H1 (cell line): Measurements from ENCODE around the gene NR5A2. TPM values are rescaled to one million over a fixed set of nuclear protein-coding genes. Genes with fewer than 3 reads are reported as not detected.

Experiments
- CTCF ChIA-PET: fragments of 300-600 bp; sonication (Branson Sonifier 250); formaldehyde crosslinking; loops from one replicate; lab custom pipeline; 2021; ENCODE audit not compliant: partially characterized antibody; lab: Charles Lee
- POLR2A ChIA-PET: fragments of 300-600 bp; sonication (Branson Sonifier 250); formaldehyde crosslinking; loops from one replicate; lab custom pipeline; 2021; ENCODE audit warnings: inconsistent platforms; ENCODE audit not compliant: partially characterized antibody; lab: Charles Lee
- DNase-seq, 2 experiments: peaks; one replicate each; pipeline versions ENCODE4 v3.0.0 to v3.0.0-alpha.2; 2010 to 2022; ENCODE audit warnings: low spot score in 2 of 2, low read depth in 1 of 2, mixed read lengths in 1 of 2
- FAIRE-seq: peaks from 2 replicates; lab custom pipeline; 2011; peaks lifted over from hg19 to GRCh38; lab: Jason Lieb, UNC
- H2AFZ ChIP-seq: 2 replicates; pipeline ENCODE4 v1.8.1; 2012; ENCODE audit warnings: low read length, inconsistent platforms
- H2AK5ac ChIP-seq: 2 replicates; pipeline ENCODE4 v1.6.1; 2013; ENCODE audit warnings: low read depth, low read length
- H2BK120ac ChIP-seq: replicated peaks from 2 replicates; pipeline ENCODE3; 2013; ENCODE audit warnings: low read depth, low read length, inconsistent platforms
- H2BK12ac ChIP-seq: 2 replicates; pipeline ENCODE4 v1.6.1; 2013; ENCODE audit warnings: low read depth, low read length
- H2BK15ac ChIP-seq: 2 replicates; pipeline ENCODE4 v1.6.1; 2013; ENCODE audit warnings: low read length
- H2BK20ac ChIP-seq: 2 replicates; pipeline ENCODE4 v1.6.1; 2013; ENCODE audit warnings: low read length
- H2BK5ac ChIP-seq: 2 replicates; pipeline ENCODE4 v1.6.1; 2013; ENCODE audit warnings: low read depth, low read length
- H3K14ac ChIP-seq: 2 replicates; pipeline ENCODE4 v1.6.1; 2013; ENCODE audit warnings: inconsistent platforms; ENCODE audit not compliant: insufficient read length
- H3K18ac ChIP-seq: 2 replicates; pipeline ENCODE4 v1.6.1; 2013; ENCODE audit warnings: low read length; ENCODE audit errors: extremely low read depth
- H3K23ac ChIP-seq: 2 replicates; pipeline ENCODE4 v1.6.1; 2013; ENCODE audit warnings: inconsistent platforms; ENCODE audit not compliant: insufficient read length
- H3K23me2 ChIP-seq: 2 replicates; pipeline ENCODE4 v1.6.1; 2013; ENCODE audit warnings: low read depth, low read length
- H3K27ac ChIP-seq: 2 replicates; pipeline ENCODE4 v1.6.1; 2011; ENCODE audit warnings: low read depth, low read length, inconsistent platforms
- H3K27me3 ChIP-seq, 4 experiments: replicated peaks in 1 of 4; 1 replicate in 1 of 4; 2 replicates in 3 of 4; pipeline versions ENCODE4 v1.6.1 to v1.8.1; 2011 to 2013; ENCODE audit warnings: low read length in 3 of 4, mild to moderate bottlenecking in 3 of 4, inconsistent platforms in 2 of 4, mixed read lengths in 2 of 4, moderate library complexity in 1 of 4; ENCODE audit not compliant: control insufficient read depth in 3 of 4, insufficient read depth in 3 of 4; ENCODE audit errors: extremely low read depth in 1 of 4
- H3K36me3 ChIP-seq, 4 experiments: 2 replicates each; pipeline versions ENCODE4 v1.6.1 to v1.8.1; 2011 to 2013; ENCODE audit warnings: mild to moderate bottlenecking in 4 of 4, low read length in 3 of 4, moderate library complexity in 2 of 4, control low read depth in 1 of 4, inconsistent platforms in 1 of 4; ENCODE audit not compliant: insufficient read depth in 4 of 4, control insufficient read depth in 2 of 4
- H3K4ac ChIP-seq: replicated peaks from 2 replicates; pipeline ENCODE3; 2013; ENCODE audit warnings: low read length, low read depth, mixed read lengths, inconsistent platforms; ENCODE audit not compliant: insufficient read length
- H3K4me1 ChIP-seq, 4 experiments: replicated peaks in 1 of 4; 1 replicate in 1 of 4; 2 replicates in 3 of 4; pipeline versions ENCODE4 v1.6.1 to v1.8.1; 2011 to 2013; ENCODE audit warnings: low read length in 3 of 4, inconsistent platforms in 2 of 4, mixed read lengths in 1 of 4; ENCODE audit not compliant: insufficient read depth in 4 of 4, control insufficient read depth in 3 of 4
- H3K4me2 ChIP-seq, 2 experiments: 2 replicates each; pipeline versions ENCODE4 v1.6.1 to v1.8.1; 2011 to 2013; ENCODE audit warnings: low read depth in 2 of 2, low read length in 2 of 2, control low read depth in 1 of 2, inconsistent platforms in 1 of 2, mild to moderate bottlenecking in 1 of 2; ENCODE audit not compliant: insufficient read depth in 1 of 2
- H3K4me3 ChIP-seq, 4 experiments: fragments of 200-600, 300-600 bp in 1 of 4; sonication (generic), shearing (Covaris generic), sonication (Bioruptor Twin) in 1 of 4; 2 replicates each; pipeline versions ENCODE4 v1.5.1 to v1.8.1; 2011 to 2016; ENCODE audit warnings: low read length in 4 of 4, low read depth in 3 of 4, control low read depth in 2 of 4, inconsistent platforms in 2 of 4, mild to moderate bottlenecking in 2 of 4, mixed read lengths in 1 of 4, moderate library complexity in 1 of 4; ENCODE audit not compliant: insufficient read depth in 2 of 4; ENCODE audit errors: extremely low read depth in 1 of 4
- H3K56ac ChIP-seq: replicated peaks from 2 replicates; pipeline ENCODE3; 2013; ENCODE audit warnings: low read depth, mild to moderate bottlenecking, mixed read lengths, low read length, inconsistent platforms; ENCODE audit not compliant: insufficient read length
- H3K79me1 ChIP-seq: 2 replicates; pipeline ENCODE4 v1.6.1; 2013; ENCODE audit warnings: low read depth, low read length, control low read depth
- H3K79me2 ChIP-seq, 2 experiments: 2 replicates each; pipeline versions ENCODE4 v1.6.1 to v1.8.1; 2012 to 2013; ENCODE audit warnings: low read length in 2 of 2, mild to moderate bottlenecking in 2 of 2, inconsistent platforms in 1 of 2; ENCODE audit not compliant: insufficient read depth in 2 of 2, control insufficient read depth in 1 of 2
- H3K9ac ChIP-seq, 4 experiments: replicated peaks in 1 of 4; 1 replicate in 1 of 4; 2 replicates in 3 of 4; pipeline versions ENCODE4 v1.6.1 to v1.8.1; 2011 to 2013; ENCODE audit warnings: low read depth in 3 of 4, low read length in 3 of 4, control low read depth in 2 of 4, mild to moderate bottlenecking in 2 of 4, moderate library complexity in 2 of 4, inconsistent platforms in 1 of 4; ENCODE audit errors: extremely low read depth in 1 of 4
- H3K9me3 ChIP-seq, 2 experiments: 2 replicates each; pipeline versions ENCODE4 v1.6.1 to v1.8.1; 2012 to 2013; ENCODE audit warnings: mild to moderate bottlenecking in 2 of 2, moderate library complexity in 2 of 2, control low read depth in 1 of 2, inconsistent platforms in 1 of 2, low read depth in 1 of 2, low read length in 1 of 2, mixed read lengths in 1 of 2; ENCODE audit not compliant: insufficient read depth in 2 of 2
- H4K20me1 ChIP-seq, 2 experiments: replicated peaks in 1 of 2; 2 replicates each; pipeline versions ENCODE3 to v1.8.1; 2011 to 2013; ENCODE audit warnings: inconsistent platforms in 2 of 2, low read length in 2 of 2, mild to moderate bottlenecking in 1 of 2; ENCODE audit not compliant: insufficient read depth in 2 of 2, control insufficient read depth in 1 of 2
- H4K5ac ChIP-seq: 2 replicates; pipeline ENCODE4 v1.6.1; 2013; ENCODE audit warnings: low read length, low read depth, mixed read lengths, inconsistent platforms; ENCODE audit not compliant: insufficient read length
- H4K8ac ChIP-seq: 2 replicates; pipeline ENCODE4 v1.8.0; 2013; ENCODE audit warnings: mild to moderate bottlenecking, moderate library complexity, low read length, inconsistent platforms; ENCODE audit not compliant: insufficient read depth; ENCODE audit errors: extremely low read depth
- H4K91ac ChIP-seq: replicated peaks from 2 replicates; pipeline ENCODE3; 2013; ENCODE audit warnings: low read length, mixed read lengths, inconsistent platforms; ENCODE audit not compliant: insufficient read length
- BCL11A ChIP-seq, 2 experiments: IDR thresholded peaks; one replicate each; pipeline ENCODE4 v1.6.1; 2011; ENCODE audit warnings: low read depth in 2 of 2, low read length in 2 of 2, mild to moderate bottlenecking in 2 of 2
- JUN ChIP-seq: IDR thresholded peaks from 2 replicates; pipeline ENCODE4 v1.6.1; 2011; ENCODE audit warnings: low read depth, mild to moderate bottlenecking, improper control_type of control experiment, low read length
- SIRT6 ChIP-seq: IDR thresholded peaks from one replicate; pipeline ENCODE4 v1.7.1; 2012; ENCODE audit warnings: low read length, inconsistent platforms
- SIX5 ChIP-seq: IDR thresholded peaks from 2 replicates; pipeline ENCODE4 v1.6.1; 2011; ENCODE audit warnings: mild to moderate bottlenecking, low read depth, low read length
- SP2 ChIP-seq: IDR thresholded peaks from 2 replicates; pipeline ENCODE4 v1.6.1; 2012; ENCODE audit warnings: mild to moderate bottlenecking, low read length, inconsistent platforms
- SRF ChIP-seq: IDR thresholded peaks from 2 replicates; pipeline ENCODE4 v1.6.1; 2011; ENCODE audit warnings: mild to moderate bottlenecking, low read depth, low read length, moderate library complexity
- SUZ12 ChIP-seq: fragments of 200-600 bp; sonication (generic); IDR thresholded peaks from 2 replicates; pipeline ENCODE4 v1.6.1; 2012; ENCODE audit warnings: mild to moderate bottlenecking, inconsistent platforms, low read length, moderate library complexity, mixed read lengths
- TBP ChIP-seq: IDR thresholded peaks from 2 replicates; pipeline ENCODE4 v1.6.1; 2011; ENCODE audit warnings: low read depth, low read length, improper control_type of control experiment
- TEAD4 ChIP-seq: IDR thresholded peaks from 2 replicates; pipeline ENCODE4 v1.6.1; 2012; ENCODE audit warnings: low read depth, low read length, inconsistent platforms, mixed read lengths
- WGBS, 2 experiments: shearing (Covaris generic) in 1 of 2; methylation state at CpG; one replicate each; pipeline versions ENCODE4 v1.1.6 to v1.1.7; 2013 to 2015; ENCODE audit warnings: low lambda C conversion rate in 2 of 2, mixed read lengths in 2 of 2, inconsistent platforms in 1 of 2, low coverage in 1 of 2, missing lambda C conversion rate in 1 of 2; ENCODE audit not compliant: insufficient replicate concordance in 2 of 2, insufficient coverage in 1 of 2, insufficient read length in 1 of 2; ENCODE audit errors: extremely low coverage in 1 of 2, missing lambda C conversion rate in 1 of 2; 5-methylcytosine and 5-hydroxymethylcytosine counted together
- polyA plus RNA-seq, 7 experiments: library from polyadenylated mRNA; depleted of rRNA in 3 of 7; stranded (reverse) in 5 of 7; unstranded in 2 of 7; fragments of >200 nt in 5 of 7; fragments of 200-250 nt in 2 of 7; gene quantifications; 1 replicate in 5 of 7; 2 replicates in 1 of 7; 4 replicates in 1 of 7; pipeline versions ENCODE4 v1.2.1 to v1.2.3, GENCODE V29; 2011 to 2013; ENCODE audit warnings: missing spikeins in 2 of 7, mixed read lengths in 2 of 7
- total RNA-seq: library from RNA; stranded (reverse); fragmentation: NEBNext Ultra II Directional; extraction: Animal tissue kit (Norgen Biotek cat#: 25700); gene quantifications from 2 replicates; pipeline ENCODE4 v1.2.1, GENCODE V29; 2021
- TF ChIP-seq, protein P1 (sequence below): IDR thresholded peaks from 2 replicates; pipeline ENCODE4 v1.6.1; 2011; ENCODE audit warnings: low read depth, mild to moderate bottlenecking, low read length; ENCODE audit not compliant: insufficient read depth
- TF ChIP-seq, protein P2 (sequence below): IDR thresholded peaks from 2 replicates; pipeline ENCODE4 v1.6.1; 2012; ENCODE audit warnings: inconsistent platforms

Gene NR5A2
- total and polyA plus RNA-seq, 2 of the 8 experiments (the other 6 are each of a cell fraction or from before 2014, with no cell fraction given) = 1.7 to 11.6 TPM

DNA sequence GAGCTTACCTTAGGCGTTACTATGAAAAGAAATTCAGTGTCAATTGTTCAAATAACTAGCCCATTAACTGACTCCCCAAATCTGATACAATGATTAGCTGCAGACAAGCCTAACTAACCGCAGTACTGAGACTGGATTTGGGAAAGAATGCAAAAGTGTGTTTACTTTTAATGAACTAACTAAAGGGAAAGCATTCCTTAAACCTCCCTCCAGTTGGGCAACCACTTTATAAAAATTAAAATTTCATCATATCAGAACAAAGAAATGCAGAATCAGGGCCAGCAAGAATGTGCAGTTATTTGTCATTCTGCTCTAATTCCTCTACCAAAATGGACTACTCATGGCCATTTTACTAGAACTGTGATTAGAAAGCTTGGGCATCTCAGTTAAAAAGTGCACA, 11.7 kb upstream of the NR5A2 start:
- Histone ChIP-seq H2BK20ac (no peak overlapping the region), H3K79me2 (no peaks in the 10 kb centered on the region), H3K79me1 (no peaks in the 10 kb centered on the region), H4K20me1 (no peaks in the 10 kb centered on the region), H3K27me3 (no peaks in the 10 kb centered on the region), H4K91ac (no peak overlapping the region), H3K27ac (no peak overlapping the region), H3K23me2 (no peaks in the 10 kb centered on the region), H2BK15ac (no peak overlapping the region), H2AFZ (no peak overlapping the region), H3K9ac (no peak overlapping the region), H4K8ac (no peak overlapping the region), H3K36me3 (no peaks in the 10 kb centered on the region), H3K56ac (no peak overlapping the region), H2BK120ac (no peak overlapping the region), H3K14ac (no peak overlapping the region), H3K9me3 (no peaks in the 10 kb centered on the region), H2BK12ac (no peak overlapping the region), H3K4me2 (no peak overlapping the region), H4K5ac (no peak overlapping the region), H3K18ac (no peak overlapping the region), H2BK5ac (no peak overlapping the region), H3K4ac (no peak overlapping the region), H2AK5ac (no peak overlapping the region), H3K4me3 (no peak overlapping the region)
- DNase-seq (no peak), FAIRE-seq (no peak)
- CTCF ChIA-PET = interaction anchor here (0.7 kb wide), 1 partner anchor 39 kb away, joined by 3 read pairs; no protein-coding TSS in a partner anchor
- POLR2A ChIA-PET = interaction anchor here (0.6 kb wide), 1 partner anchor 1363 kb away, joined by 3 read pairs; no protein-coding TSS in a partner anchor
- 76% methylated on average over 2 of the region's 2 CpGs; no CpG with 5 or more reads in 1 of the 2 experiments for WGBS, 2 experiments
- TF ChIP-seq, protein P1, sequence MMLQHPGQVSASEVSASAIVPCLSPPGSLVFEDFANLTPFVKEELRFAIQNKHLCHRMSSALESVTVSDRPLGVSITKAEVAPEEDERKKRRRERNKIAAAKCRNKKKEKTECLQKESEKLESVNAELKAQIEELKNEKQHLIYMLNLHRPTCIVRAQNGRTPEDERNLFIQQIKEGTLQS = no peak
- no peak for TF ChIP-seq SRF
- no peak for TF ChIP-seq SUZ12
- TF ChIP-seq, protein P2, sequence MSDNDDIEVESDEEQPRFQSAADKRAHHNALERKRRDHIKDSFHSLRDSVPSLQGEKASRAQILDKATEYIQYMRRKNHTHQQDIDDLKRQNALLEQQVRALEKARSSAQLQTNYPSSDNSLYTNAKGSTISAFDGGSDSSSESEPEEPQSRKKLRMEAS = no peak
- TF ChIP-seq SIRT6 = no peak
- TF ChIP-seq JUN = no peak
- TF ChIP-seq TEAD4 = no peak
- no peak for TF ChIP-seq SP2
- TF ChIP-seq TBP = no peak
- TF ChIP-seq SIX5 = no peak
- TF ChIP-seq BCL11A (IDR thresholded peaks at IDR 0.05; ENCODE audit: low read depth in 2 of 2, low read length in 2 of 2) = no peak
- TF ChIP-seq, all 59 proteins: peak for 0
- no peak overlapping the region for H3K23ac ChIP-seq
- no peaks in the 10 kb centered on the region for H3K4me1 ChIP-seq
